GM18907 (cell line): ENCODE measurements around the gene HECTD4.
"Not testable (repeated sequence)": the region's sequence is repeated elsewhere in the genome, so short reads cannot be mapped to it uniquely, and the experiment has no call there.

Experiments used
- ATAC-seq: cut with Tn5 transposase; IDR thresholded peaks from one replicate; pipeline ENCODE4 v1.9.1; 2021; ENCODE audit warnings: mild to moderate bottlenecking, moderate library complexity; ENCODE audit not compliant: unreplicated experiment

The HECTD4 gene

DNA sequence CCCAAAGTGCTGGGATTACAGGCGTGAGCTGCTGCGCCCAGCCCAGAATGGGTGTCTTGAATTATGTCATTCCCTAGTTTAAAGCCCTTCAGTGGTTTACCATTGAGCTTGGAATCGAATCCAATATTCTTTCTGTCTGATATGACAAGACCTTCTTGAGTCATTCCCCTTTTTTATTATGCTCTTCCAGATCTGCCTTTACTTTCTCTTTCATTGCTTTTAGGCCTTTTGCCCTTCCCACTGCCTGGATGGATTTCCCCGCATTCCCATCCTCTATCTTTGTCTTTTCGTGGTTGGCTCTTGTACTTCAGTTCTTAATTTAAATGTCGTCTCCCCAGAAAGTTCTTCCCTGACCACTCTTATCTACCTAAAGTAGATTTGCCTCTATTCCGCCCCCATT, 255.3 kb downstream of the HECTD4 start:
- no peak for ATAC-seq

- ATAC-seq: no peak
Measured at GRCh38 chr12:112126000-112126438, 256.2 kb downstream of the HECTD4 start.

GRCh38 chr12:112125250-112125999, 256.8 kb downstream of the HECTD4 start, which contains the start of gene TRAFD1:
Gene TRAFD1 (plus strand): TSS chr12:112125560. CDS start chr12:112130523, 4,963 bp downstream.
- ATAC-seq: peak; percentile 91

DNA sequence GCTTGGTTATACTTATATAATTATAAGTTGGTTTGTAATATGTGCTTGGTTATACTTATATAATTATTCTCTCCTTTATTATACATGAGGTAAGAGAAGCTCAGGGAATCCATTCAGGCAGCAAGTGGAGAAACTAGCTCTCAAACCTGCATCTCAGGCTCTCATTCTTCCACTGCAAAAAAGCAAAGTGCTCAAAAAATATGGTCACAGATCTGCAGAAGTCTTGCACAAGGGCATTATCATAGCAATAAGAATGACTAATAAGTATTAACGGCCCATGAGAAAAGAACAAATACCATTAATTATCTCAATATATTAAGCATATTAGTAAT, 257.3 kb downstream of the HECTD4 start:
- ATAC-seq: peak; percentile 10

- no peak for ATAC-seq
Measured at GRCh38 chr12:112122823-112123690, 259.2 kb downstream of the HECTD4 start.

GRCh38 chr12:112121780-112122565, 260.3 kb downstream of the HECTD4 start:
- no peak for ATAC-seq

DNA sequence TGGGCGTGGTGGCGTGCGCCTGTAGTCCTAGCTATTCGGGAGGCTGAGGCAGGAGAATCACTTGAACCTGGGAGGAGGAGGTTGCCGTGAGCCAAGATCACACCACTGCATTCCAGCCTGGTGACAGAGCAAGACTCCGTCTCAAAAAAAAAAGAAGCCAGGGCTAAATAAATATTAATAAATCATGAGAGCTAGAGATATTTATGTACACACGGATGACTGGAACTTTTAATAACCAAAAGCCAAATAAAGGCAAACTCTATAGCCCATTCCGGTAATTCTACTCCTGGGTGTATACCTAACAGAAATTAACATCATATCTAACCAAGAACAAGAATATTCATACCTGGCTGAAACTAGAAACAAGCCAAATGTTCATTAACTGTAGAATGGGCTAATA, 264.5 kb downstream of the HECTD4 start:
- no peak for ATAC-seq

DNA sequence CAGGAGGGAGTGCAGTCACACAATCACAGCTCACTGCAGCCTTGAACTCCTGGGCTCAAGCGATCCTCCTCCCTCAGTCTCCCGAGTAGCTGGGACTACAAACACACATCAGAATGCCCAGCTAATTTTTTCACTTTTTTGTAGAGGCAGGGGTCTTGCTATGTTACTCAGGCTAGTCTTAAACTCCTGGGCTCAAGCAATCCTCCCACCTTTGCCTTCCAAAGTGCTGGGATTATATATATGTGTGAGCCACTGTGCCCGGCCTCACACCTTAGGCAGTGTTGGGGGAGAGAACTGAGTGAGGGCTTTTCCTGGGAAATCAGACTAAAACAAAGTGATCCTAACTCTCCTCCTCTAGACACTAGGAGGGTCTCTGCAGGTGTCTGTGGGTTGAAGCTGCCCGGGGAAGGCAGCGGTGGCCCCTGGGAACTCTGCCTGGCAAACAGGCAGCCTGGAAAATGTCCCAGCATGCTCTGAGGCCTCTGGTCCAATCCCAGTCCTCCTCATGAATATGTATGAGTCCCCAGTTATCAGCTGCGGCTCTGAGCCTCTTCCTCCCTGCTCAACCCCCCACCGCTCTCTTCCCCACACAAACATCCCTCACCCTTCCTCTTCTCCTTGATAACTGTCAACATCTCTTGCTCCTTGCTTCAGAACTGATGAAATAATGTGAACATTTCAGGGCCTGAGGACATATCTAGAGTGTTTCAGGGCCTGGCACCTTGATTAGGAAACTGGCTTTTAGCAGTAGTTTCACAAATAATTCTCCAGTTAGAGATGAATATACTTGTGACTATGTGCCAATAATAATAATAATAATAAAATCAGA, 265.8 kb downstream of the HECTD4 start:
- no peak for ATAC-seq

DNA sequence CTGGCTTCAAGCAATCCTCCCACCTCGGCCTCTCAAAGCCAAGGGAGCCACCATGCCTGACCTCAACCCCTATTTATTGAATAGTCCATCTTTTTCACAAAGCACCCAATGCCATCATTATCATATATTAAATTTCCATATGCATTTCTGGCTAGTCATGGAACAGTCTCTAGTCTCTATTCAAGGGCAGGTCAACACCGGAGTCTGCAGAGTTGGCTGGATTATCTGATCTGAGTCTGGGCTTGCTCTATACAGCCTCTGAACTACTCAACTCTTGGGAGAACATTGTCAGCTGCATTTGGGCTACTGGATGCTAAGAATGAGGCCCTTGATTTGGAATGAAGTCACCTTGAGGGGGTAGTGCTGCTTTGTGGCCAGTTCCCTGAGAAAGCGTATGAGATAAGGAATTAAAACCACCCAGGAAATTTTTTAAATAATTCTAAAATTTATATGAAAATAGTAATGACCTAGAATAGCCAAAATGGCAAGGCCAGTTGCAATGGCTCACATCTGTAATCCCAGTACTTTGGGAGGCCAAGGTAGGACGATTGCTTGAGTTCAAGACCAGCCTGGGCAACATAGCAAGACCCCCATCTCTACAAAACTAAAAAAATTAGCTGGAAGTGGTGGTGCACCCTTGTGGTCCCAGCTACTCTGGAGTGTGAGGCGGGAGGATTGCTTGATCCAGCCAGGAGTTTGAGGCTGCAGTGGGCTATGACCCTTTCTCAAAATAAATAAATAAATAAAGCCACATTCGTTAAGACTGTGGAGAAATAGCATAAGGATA, 266.8 kb downstream of the HECTD4 start:
- no peak for ATAC-seq

DNA sequence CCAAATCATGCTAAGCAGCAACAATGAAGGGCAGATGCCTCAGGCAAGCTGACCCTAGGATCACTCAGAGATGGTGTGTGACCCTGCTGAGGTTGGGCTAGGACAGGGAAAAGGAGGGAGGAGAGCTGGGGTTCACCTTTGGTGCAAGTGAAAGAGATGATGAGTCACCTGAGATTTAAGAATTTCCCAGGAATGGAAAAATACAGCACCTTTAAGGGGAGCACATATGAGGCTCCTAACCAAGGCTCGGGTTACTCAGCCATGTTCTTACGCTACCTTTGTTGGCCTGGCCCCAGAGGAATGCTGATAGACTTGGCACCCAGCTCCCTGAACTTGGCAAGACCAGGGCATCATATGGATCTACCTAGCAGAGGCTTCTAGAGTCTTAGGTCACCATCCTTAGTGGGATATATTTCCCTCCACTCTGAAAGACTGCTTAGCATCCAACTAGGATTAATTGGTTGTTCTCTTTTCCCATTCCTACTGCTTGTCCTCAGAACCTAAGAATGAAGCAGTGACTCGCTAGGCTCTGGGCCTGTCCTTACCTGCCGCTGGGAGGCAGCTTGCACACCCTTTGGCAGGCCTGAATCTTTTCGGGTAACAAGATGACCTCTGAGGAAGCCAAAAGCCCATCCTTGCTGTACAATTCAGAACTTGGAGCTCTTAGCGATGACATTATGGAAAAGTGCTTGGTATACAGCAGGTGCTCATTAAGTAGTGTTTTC, 269.7 kb downstream of the HECTD4 start:
- ATAC-seq: no peak

DNA sequence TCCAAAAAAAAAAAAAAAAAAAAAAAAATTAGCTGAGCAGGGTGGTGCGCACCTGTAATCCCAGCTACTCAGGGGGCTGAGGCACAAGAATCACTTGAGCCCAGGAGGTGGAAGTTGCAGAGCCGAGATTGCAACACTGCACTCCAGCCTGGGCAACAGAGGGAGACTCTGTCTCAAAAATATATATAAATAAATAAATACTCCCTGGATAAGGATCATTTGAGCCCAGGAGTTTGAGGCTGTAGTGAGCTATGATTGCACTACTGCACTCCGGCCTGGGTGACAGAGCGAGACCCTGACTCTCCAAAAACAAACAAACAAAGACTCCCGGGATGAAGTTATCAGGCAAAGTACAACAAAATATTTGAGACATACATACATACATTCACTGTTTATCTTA, 270.3 kb downstream of the HECTD4 start:
- ATAC-seq: no peak

- not testable (repeated sequence) for ATAC-seq
Measured at GRCh38 chr12:112110787-112111662, 271.2 kb downstream of the HECTD4 start.
